H1 (cell line): ENCODE measurements around the gene RAP1B.

ENCODE experiments used
- ATF2 ChIP-seq: IDR thresholded peaks from 2 replicates; pipeline ENCODE4 v1.6.1; 2012; ENCODE audit warnings: low read length, inconsistent platforms
- ATF3 ChIP-seq: IDR thresholded peaks from 2 replicates; pipeline ENCODE4 v1.6.1; 2011; ENCODE audit warnings: low read depth, mild to moderate bottlenecking, low read length; ENCODE audit not compliant: insufficient read depth
- CEBPB ChIP-seq: IDR thresholded peaks from 2 replicates; pipeline ENCODE4 v1.6.1; 2012; ENCODE audit warnings: low read depth, low read length
- CTCF ChIP-seq, 3 experiments: IDR thresholded peaks; 1 replicate in 2 of 3; 2 replicates in 1 of 3; pipeline versions ENCODE4 v1.5.1 to v1.6.1; 2011; ENCODE audit warnings: low read length in 3 of 3, mild to moderate bottlenecking in 3 of 3, inconsistent platforms in 2 of 3, low read depth in 1 of 3, moderate library complexity in 1 of 3; ENCODE audit not compliant: insufficient read depth in 1 of 3; ENCODE audit errors: control extremely low read depth in 1 of 3
- EP300 ChIP-seq, 2 experiments: IDR thresholded peaks; 1 replicate in 1 of 2; 2 replicates in 1 of 2; pipeline ENCODE4 v1.6.1; 2011 to 2012; ENCODE audit warnings: low read depth in 2 of 2, low read length in 2 of 2, mild to moderate bottlenecking in 2 of 2, borderline replicate concordance in 1 of 2, inconsistent platforms in 1 of 2, moderate library complexity in 1 of 2
- HDAC6 ChIP-seq: IDR thresholded peaks from one replicate; pipeline ENCODE4 v1.7.1; 2012; ENCODE audit warnings: low read depth, mild to moderate bottlenecking, inconsistent platforms, low read length, moderate library complexity
- JUND ChIP-seq: IDR thresholded peaks from 2 replicates; pipeline ENCODE4 v1.6.1; 2011; ENCODE audit warnings: mild to moderate bottlenecking, improper control_type of control experiment, low read length
- MAX ChIP-seq: IDR thresholded peaks from 2 replicates; pipeline ENCODE4 v1.6.1; 2012; ENCODE audit warnings: inconsistent platforms
- POLR2A ChIP-seq, 2 experiments: IDR thresholded peaks; 1 replicate in 1 of 2; 2 replicates in 1 of 2; pipeline ENCODE4 v1.6.1; 2011; ENCODE audit warnings: low read depth in 2 of 2, low read length in 2 of 2, mild to moderate bottlenecking in 2 of 2; ENCODE audit errors: control extremely low read depth in 1 of 2
- RBBP5 ChIP-seq: IDR thresholded peaks from 2 replicates; pipeline ENCODE4 v1.7.1; 2012; ENCODE audit warnings: low read depth, mild to moderate bottlenecking, inconsistent platforms, low read length, moderate library complexity, borderline replicate concordance
- SP1 ChIP-seq: IDR thresholded peaks from 2 replicates; pipeline ENCODE4 v1.6.1; 2011; ENCODE audit warnings: low read depth, low read length
- TEAD4 ChIP-seq: IDR thresholded peaks from 2 replicates; pipeline ENCODE4 v1.6.1; 2012; ENCODE audit warnings: low read depth, low read length, inconsistent platforms, mixed read lengths
- USF2 ChIP-seq: IDR thresholded peaks from 2 replicates; pipeline ENCODE4 v1.6.1; 2011; ENCODE audit warnings: low read length, improper control_type of control experiment

GRCh38 chr12:68619541-68619940, 8.8 kb downstream of the RAP1B start:
- TF ChIP-seq CEBPB, result no peak
- TF ChIP-seq EP300 (IDR thresholded peaks at IDR 0.05; ENCODE audit: borderline replicate concordance in 1 of 2, low read depth in 2 of 2, low read length in 2 of 2), result no peak
- TF ChIP-seq CTCF (IDR thresholded peaks at IDR 0.05; ENCODE audit: control extremely low read depth in 1 of 3, insufficient read depth in 1 of 3, low read depth in 1 of 3, low read length in 3 of 3), result no peak
- TF ChIP-seq POLR2A (IDR thresholded peaks at IDR 0.05; ENCODE audit: control extremely low read depth in 1 of 2, low read depth in 2 of 2, low read length in 2 of 2), result no peak
- TF ChIP-seq JUND, result no peak
- no peak for TF ChIP-seq TEAD4
- no peak for TF ChIP-seq ATF3
- no peak for TF ChIP-seq RBBP5
- TF ChIP-seq HDAC6, result no peak
- no peak for TF ChIP-seq USF2
- no peak for TF ChIP-seq SP1
- TF ChIP-seq ATF2, result no peak
- TF ChIP-seq MAX, result no peak
